Mesothelial cell of epicardium (in vitro differentiated cells): ENCODE results near the gene EPB42. TPM values are rescaled to one million over a fixed set of nuclear protein-coding genes. Genes with fewer than 3 reads are reported as not detected.
A peak's percentile ranks its signal among the peaks of the same experiment; 100 is the strongest.

ENCODE experiments used
- DNase-seq, 2 experiments: peaks; one replicate each; pipeline ENCODE4 v3.0.0; 2021; ENCODE audit warnings: low spot score in 2 of 2; ENCODE audit not compliant: unreplicated experiment in 2 of 2
- H3K27ac Mint-ChIP-seq: 2 replicates; pipeline ENCODE4 v1.8.0; 2021; ENCODE audit warnings: mixed read lengths
- H3K27me3 Mint-ChIP-seq: 2 replicates; pipeline ENCODE4 v1.8.0; 2021; ENCODE audit warnings: low read depth, mixed read lengths
- H3K36me3 Mint-ChIP-seq: 2 replicates; pipeline ENCODE4 v1.8.0; 2021; ENCODE audit warnings: mixed read lengths
- H3K4me1 Mint-ChIP-seq: 2 replicates; pipeline ENCODE4 v1.8.0; 2021; ENCODE audit warnings: mixed read lengths
- H3K4me3 Mint-ChIP-seq: 2 replicates; pipeline ENCODE4 v1.8.0; 2021; ENCODE audit warnings: mild to moderate bottlenecking, moderate library complexity, mixed read lengths
- H3K9me3 Mint-ChIP-seq: 2 replicates; pipeline ENCODE4 v1.8.0; 2021; ENCODE audit warnings: mixed read lengths
- total RNA-seq: library from RNA; stranded (reverse); gene quantifications from 3 replicates; pipeline ENCODE4 v1.2.1, GENCODE V29; 2021
- TF ChIP-seq, protein P1 (sequence below): fragments of 200-600 bp; sonication (generic); IDR thresholded peaks from one replicate; pipeline ENCODE4 v1.5.0; 2021; ENCODE audit warnings: antibody characterized with exemption; ENCODE audit not compliant: unreplicated experiment

EPB42 gene
- total RNA-seq, 1 donor from 2014 or later = 0.13 TPM

DNA sequence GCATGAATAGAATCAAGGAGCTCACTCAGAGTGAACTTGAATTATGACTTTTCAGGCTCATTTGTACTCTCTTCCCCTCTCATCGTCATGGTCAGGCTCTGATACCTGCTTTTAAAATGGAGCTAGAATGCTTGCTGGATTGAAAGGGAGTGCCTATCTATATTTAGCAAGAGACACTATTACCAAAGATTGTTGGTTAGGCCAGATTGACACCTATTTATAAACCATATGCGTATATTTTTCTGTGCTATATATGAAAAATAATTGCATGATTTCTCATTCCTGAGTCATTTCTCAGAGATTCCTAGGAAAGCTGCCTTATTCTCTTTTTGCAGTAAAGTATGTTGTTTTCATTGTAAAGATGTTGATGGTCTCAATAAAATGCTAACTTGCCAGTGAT lies 26.0 kb downstream of the EPB42 start:
- no peaks in the 10 kb centered on the region for H3K27me3 Mint-ChIP-seq
- H3K27ac Mint-ChIP-seq = no peak overlapping the region
- H3K9me3 Mint-ChIP-seq = peaks cover 8% of the 10 kb centered on the region
- no peaks in the 10 kb centered on the region for H3K4me1 Mint-ChIP-seq
- TF ChIP-seq, protein P1, sequence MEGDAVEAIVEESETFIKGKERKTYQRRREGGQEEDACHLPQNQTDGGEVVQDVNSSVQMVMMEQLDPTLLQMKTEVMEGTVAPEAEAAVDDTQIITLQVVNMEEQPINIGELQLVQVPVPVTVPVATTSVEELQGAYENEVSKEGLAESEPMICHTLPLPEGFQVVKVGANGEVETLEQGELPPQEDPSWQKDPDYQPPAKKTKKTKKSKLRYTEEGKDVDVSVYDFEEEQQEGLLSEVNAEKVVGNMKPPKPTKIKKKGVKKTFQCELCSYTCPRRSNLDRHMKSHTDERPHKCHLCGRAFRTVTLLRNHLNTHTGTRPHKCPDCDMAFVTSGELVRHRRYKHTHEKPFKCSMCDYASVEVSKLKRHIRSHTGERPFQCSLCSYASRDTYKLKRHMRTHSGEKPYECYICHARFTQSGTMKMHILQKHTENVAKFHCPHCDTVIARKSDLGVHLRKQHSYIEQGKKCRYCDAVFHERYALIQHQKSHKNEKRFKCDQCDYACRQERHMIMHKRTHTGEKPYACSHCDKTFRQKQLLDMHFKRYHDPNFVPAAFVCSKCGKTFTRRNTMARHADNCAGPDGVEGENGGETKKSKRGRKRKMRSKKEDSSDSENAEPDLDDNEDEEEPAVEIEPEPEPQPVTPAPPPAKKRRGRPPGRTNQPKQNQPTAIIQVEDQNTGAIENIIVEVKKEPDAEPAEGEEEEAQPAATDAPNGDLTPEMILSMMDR = no peak
- peaks cover 40% of the 10 kb centered on the region for H3K36me3 Mint-ChIP-seq
- H3K4me3 Mint-ChIP-seq = no peak overlapping the region
- no peak for DNase-seq

- no peak for DNase-seq
- Mint-ChIP-seq H3K36me3 (peaks cover 39% of the 10 kb centered on the region), H3K9me3 (peaks cover 8% of the 10 kb centered on the region), H3K4me3 (no peak overlapping the region), H3K4me1 (no peaks in the 10 kb centered on the region), H3K27ac (no peak overlapping the region), H3K27me3 (no peaks in the 10 kb centered on the region)
- TF ChIP-seq, protein P1 = no peak
These were observed 27.1 kb downstream of the EPB42 start for GRCh38 chr15:43193710-43194109.

DNA sequence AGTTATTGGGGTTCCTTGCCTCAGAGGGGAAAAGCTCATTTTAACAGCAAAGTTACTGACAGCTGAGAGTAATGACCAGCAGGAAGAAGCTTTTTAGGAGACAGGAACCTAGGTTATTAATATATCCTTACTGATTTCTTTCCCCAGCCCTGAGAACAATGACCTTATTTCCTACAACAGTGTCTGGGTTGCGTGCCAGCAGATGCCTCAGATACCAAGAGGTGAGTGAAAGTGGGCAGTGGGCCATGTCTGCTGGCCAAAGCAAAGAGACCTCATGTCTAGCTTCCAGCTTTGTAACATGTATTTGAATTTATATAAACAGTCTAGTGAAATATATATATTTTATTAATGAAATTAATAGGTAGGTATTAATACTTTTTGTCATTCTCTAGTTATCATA lies 30.6 kb downstream of the EPB42 start:
- H3K9me3 Mint-ChIP-seq = no peaks in the 10 kb centered on the region
- peaks cover 9% of the 10 kb centered on the region for H3K4me1 Mint-ChIP-seq
- peaks cover 20% of the 10 kb centered on the region for H3K36me3 Mint-ChIP-seq
- no peak overlapping the region for H3K4me3 Mint-ChIP-seq
- no peak for DNase-seq
- TF ChIP-seq, protein P1 = no peak
- H3K27ac Mint-ChIP-seq = no peak overlapping the region
- H3K27me3 Mint-ChIP-seq = no peaks in the 10 kb centered on the region

DNA sequence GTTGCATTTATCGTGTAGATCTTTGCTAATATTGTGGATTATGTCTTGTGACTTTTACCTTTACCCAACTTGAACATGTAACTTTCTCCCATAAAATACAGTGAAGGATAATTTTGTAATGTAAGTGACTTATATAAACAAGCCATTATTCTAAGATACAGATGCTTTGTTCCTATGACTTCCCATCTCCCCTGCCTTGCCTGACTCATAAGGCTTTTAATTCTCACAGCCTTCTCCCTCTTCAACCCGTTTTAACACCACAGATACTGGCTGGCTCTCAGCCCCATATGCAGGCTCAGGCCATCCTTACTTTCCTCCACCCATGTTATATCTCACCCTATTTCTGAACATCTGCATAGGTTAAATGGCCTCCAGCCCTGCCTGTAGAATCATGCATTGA lies 31.5 kb downstream of the EPB42 start:
- no peaks in the 10 kb centered on the region for H3K9me3 Mint-ChIP-seq
- TF ChIP-seq, protein P1 = no peak
- no peak overlapping the region for H3K4me3 Mint-ChIP-seq
- no peaks in the 10 kb centered on the region for H3K27me3 Mint-ChIP-seq
- H3K36me3 Mint-ChIP-seq = peaks cover 14% of the 10 kb centered on the region
- H3K4me1 Mint-ChIP-seq = peaks cover 9% of the 10 kb centered on the region
- DNase-seq = no peak
- H3K27ac Mint-ChIP-seq = no peak overlapping the region

GRCh38 chr15:43187544-43188155 lies 33.2 kb downstream of the EPB42 start:
- no peaks in the 10 kb centered on the region for H3K27me3 Mint-ChIP-seq
- H3K36me3 Mint-ChIP-seq = peaks cover 9% of the 10 kb centered on the region
- H3K4me3 Mint-ChIP-seq = peak overlapping the region; percentile 33
- no peaks in the 10 kb centered on the region for H3K9me3 Mint-ChIP-seq
- peaks cover 9% of the 10 kb centered on the region for H3K4me1 Mint-ChIP-seq
- DNase-seq = no peak
- TF ChIP-seq, protein P1 = no peak
- no peak overlapping the region for H3K27ac Mint-ChIP-seq

- DNase-seq = no peak
- Mint-ChIP-seq H3K4me3 (peak overlapping the region; percentile 91), H3K9me3 (no peaks in the 10 kb centered on the region), H3K27ac (peak overlapping the region; percentile 85), H3K36me3 (peaks cover 1% of the 10 kb centered on the region), H3K27me3 (no peaks in the 10 kb centered on the region), H3K4me1 (peaks cover 9% of the 10 kb centered on the region)
- TF ChIP-seq, protein P1 = no peak
These were observed 34.8 kb downstream of the EPB42 start for GRCh38 chr15:43186003-43186353.
